Endothelial cell of hepatic sinusoid (primary cell): Measurements from ENCODE around the gene JAKMIP1.
"Not testable (repeated sequence)": the region's sequence is repeated elsewhere in the genome, so short reads cannot be mapped to it uniquely, and the experiment has no call there.

Experiments
- in situ Hi-C: cut with HindIII; loops from 2 replicates; pipeline ENCODE4 v1.10.0; 2017; ENCODE audit warnings: low sequenced_read_pairs

JAKMIP1 gene

DNA sequence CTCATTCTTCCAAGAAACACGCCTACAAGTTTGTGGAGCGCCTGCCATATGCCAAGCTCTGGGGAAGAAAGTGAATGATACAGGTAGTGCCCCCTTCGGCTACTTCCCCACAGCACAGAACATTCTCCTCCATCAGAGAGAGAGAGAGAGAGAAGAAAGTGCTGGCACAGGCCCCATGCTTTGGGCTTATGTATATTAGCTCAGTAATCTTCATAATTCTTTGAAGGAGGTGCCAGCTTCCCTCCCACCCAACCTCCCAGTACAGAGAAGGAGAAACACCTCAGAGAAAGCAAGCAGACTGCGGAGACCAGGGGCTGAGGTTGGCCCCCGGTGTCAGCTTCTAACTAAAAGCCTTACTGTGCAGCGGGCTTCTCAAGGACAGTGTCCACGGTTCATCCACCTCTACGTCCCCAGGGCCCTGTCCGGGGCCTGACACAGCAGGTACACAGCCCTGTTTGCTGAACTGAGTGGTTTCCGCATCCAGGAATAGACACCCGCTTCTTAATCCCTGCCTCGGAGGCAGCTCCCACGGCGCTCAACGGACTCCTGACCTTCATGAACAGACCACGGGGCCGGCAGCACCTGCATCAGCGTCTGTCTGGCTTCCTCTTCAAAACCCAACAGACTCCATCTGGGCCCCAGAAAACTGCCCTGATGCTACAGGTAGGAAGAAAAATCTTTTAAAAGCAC lies 50.2 kb downstream of the JAKMIP1 start:
- in situ Hi-C loops, result no loop called here

DNA sequence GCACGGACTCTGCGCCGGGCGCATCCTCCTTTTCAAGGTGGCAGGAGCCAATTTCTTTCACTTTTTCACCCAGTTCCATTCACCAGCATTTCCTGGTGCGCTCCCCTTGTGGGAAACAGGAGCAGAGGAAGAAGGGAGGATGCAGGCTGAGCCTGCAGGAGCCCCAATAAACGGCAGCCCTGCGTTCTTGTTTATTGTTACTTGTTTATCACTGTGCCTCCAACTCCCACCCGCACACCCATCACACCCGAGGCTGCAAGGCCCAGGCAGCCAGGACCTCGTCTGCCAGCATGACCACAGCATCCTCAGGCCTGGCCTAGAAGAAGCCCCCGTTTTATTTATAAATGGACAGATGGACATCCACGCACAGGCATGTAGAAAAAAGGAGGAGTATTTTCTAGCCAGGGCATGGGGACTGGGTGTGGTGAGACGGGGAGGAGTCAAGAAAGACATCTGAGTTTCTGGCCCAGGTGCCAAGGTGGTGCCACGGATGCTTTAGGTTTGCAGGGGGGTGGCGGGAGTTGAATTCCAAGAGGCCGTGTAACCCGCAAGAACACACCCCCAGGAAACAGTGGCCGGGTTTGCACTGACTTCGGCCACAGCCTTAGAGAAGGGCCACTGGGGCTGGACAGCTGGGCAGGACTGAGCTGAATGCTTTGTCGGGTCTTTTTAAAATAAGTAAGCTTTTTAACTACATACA lies 51.7 kb downstream of the JAKMIP1 start:
- in situ Hi-C loops, result no loop called here

DNA sequence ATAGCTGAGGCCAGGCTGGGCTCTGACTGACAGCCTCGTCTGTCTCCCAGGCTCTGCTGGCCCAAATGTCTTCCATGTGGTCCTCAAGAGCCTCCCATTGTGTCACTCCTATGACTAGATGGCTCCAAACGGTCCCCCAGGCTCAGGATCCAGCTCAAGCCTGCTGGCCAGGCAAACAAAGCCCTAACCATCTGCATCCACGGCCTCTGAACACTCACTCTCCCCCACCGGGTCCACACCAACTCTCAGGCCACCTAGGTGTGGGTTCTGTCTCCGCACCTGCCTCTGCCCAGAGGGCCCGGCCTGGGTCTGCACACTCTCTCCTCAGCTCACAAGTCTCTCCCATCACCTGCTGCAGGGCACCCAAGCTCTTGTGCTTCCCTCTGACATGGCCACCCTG lies 52.9 kb downstream of the JAKMIP1 start:
- in situ Hi-C loops, result no loop called here

DNA sequence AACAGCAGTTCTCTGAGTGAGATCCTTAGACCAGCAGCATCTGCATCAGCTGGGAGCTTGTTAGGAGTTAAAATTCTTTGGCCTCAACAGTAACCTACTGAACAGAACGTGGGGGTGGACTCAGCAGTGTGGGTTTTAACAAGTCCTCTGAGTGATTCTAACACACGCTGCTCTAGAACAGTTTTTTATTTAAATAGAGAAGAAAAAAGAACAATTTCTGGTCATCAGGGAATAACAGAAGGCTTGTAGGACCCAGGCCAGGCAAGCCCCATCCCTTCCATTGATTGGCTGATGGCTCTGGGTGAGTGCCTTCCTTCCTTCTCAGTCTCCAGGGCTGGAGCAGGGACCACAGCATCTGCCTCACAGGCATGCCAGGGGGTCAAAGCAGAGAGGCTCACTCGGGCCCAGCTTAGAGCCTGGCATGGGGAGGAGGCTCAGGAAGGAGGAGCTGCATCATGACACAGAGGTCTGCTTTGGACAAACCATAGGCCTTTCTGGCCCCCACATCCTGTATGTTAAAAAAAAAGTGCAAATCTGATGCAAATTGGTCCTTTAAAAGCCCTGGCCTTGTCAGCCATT lies 56.7 kb downstream of the JAKMIP1 start:
- in situ Hi-C loops, result no loop called here

DNA sequence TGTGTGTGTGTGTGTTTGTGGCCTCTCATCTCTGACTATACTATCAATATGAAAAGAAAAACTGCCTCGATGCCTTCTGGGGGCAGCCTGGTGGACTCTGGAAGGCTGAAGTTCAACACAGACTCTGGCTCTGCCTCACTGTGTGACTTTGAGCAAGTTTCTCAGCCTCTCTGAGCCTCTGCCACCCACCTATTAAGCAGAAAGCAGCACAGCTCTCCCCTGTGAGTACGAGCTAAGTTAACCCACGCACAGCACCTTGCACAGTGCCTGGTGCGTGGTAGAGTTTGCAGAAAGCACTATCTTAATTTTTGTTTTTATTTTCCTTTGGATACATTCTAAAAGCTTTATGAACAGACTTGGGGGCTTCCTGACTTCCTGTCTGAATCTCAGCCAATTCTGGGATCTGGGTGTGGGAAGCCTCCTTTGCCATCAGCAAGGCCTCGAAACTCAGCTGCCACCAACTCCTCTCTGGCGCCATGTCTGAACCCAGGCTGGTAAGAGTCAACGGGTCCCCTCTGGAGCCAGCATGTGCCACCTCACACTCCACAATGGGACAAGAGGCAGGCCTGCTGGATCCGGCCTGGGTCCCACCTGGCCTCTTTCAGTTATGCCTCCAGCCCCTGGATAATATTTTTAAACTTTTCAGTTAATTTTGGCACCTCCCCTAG lies 57.3 kb downstream of the JAKMIP1 start:
- in situ Hi-C loops, result no loop called here

DNA sequence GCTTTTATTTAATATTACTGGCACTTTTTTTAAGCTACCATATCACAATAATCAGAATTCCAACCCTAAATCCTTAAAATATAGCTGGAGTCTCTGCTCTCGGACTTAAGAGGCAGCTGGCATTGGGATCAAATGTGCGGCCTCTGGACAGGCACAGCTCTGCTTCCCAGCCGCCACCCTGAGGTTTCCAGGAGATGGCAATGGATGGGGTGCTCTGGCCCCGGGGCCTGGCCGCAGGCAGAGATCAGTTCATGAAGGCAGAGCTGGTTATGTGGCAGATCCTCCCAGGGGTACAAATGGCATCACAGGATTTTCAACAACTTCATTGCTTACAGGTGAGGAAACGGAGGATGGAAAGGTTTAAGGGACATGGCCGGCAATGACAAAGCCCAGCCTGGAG lies 57.8 kb downstream of the JAKMIP1 start:
- in situ Hi-C loops, result no loop called here

DNA sequence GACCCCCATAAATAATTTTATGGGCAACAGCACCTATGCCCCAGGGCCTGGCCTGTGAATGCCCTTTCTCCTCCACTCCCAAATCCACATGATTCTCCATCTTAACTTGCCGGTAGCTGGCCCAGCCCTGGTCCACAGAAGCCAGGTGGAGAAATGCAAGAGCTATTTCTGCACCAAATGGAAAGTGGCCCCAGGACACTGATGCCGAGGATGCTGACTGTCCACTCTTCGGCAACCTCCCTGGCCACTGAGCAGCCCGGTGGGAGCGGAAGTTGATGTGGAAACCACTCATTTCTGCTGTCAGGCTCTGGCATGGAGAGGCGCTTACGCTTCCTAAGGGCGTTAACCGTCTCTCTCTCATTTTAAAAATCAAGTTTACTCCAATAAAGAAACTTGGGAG lies 58.8 kb downstream of the JAKMIP1 start:
- in situ Hi-C loops, result no loop called here

DNA sequence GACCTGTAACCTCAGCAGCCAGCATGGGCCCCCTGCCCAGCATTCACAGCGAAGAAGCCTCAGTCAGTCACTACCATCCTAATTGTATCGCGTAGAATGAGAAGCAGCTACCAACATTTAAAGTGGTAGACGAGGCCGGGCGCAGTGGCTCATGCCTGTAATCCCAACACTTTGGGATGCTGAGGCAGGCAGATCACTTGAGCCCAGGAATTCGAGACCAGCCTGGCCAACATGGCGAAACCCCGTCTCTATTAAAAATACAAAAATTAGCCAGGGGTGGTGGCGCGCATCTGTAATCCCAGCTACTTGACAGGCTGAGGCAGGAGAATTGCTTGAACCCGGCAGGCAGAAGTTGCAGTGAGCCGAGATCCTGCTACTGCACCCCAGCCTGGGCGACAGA lies 59.3 kb downstream of the JAKMIP1 start:
- in situ Hi-C loops, result not testable (repeated sequence)

DNA sequence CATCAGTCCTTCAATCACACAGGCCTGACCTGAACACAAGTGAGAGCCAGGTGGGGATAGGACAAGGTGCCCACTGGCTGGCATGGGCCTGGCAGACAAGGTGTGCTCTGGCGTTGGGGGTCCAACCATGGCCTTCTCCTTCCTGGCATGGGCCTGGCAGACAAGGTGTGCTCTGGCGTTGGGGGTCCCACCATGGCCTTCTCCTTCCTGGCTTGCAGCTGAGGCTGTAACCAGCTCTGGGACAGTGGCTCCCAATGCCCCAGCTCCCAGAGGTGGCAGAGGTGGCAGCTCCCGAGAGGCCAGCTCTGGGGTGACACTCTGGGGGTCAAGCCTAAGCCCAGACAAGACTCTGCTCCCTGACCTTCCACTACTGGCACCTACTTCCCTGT lies 62.6 kb downstream of the JAKMIP1 start:
- in situ Hi-C loops, result no loop called here

DNA sequence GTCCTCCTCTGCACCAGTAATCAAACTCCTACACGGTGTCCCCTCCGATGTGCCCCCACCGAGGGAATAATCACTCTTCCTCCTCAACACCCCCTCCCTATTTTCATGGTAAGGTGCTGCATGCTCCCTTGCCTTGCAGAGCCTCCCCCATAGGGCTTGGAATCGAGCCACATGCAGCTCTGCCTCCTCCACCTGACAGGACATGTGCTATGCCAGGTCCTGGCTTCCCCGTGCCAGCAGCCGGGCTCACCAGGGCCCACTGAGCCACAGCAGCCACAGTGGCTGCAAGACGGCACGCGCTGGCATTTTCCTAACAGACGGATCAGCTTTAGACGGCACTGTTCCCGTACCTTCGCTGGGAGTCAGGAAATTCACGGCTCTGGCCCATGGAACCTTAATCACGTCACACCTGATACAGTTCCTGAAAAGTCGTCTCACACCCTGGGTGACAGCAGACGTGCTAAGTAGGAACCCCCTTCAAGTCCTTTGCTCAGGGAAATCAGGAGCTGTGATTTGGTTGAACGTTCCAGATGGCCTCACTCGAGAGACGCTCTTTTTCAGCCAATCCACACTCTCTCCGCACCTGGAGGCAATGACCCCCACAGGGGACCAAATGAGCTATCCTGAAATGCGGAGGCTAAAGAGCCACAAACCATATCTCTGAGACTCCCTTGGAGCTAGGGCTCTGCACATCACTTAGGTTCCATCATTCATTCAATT lies 63.2 kb downstream of the JAKMIP1 start:
- in situ Hi-C loops, result no loop called here

DNA sequence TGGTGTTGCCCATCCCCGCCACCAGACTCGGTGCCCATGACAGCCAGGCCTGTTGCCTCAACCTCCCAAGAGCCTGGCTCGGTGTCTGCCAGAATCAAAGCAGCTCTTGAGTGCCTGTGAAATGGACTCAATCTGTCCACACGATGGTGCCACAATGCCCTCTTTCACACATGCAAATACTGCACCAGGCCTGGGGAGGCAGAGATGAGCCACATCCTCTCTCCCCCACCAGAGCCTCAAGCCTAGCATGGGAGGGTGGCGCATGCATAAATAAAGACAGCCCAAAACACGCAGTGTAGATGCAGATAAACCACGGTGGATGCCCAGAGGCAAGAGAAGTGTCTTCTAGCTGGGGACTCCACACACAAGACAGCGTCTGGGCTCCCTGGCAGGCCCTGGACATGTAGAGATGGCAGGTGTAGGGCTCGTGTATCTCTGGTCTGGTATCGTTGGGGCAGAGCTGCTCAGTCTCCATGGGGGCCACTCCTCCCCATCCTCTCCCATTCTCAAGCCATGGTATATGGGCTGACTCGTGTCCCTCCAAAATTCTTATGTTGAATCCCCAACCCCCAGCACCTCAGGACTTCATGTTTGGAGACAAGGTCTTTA lies 65.6 kb downstream of the JAKMIP1 start:
- in situ Hi-C loops, result no loop called here

DNA sequence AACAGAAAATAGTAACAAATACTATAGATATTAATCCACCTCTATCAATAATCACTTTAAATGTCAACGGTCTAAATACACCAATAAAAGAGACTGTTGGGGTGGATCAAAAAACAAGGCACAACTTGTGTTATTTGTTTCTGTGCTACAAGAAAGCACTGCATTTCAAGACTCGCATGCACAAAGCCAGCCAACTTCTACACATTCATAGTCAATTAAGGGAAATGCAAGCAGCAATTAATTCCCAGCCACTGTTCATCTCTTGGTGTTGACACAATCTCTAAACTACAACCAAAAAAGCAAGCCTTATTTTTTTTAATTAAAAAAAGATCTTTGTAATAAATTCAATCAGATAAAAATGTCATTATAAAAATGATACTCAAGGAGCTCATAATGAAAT lies 67.6 kb downstream of the JAKMIP1 start:
- in situ Hi-C loops, result no loop called here

DNA sequence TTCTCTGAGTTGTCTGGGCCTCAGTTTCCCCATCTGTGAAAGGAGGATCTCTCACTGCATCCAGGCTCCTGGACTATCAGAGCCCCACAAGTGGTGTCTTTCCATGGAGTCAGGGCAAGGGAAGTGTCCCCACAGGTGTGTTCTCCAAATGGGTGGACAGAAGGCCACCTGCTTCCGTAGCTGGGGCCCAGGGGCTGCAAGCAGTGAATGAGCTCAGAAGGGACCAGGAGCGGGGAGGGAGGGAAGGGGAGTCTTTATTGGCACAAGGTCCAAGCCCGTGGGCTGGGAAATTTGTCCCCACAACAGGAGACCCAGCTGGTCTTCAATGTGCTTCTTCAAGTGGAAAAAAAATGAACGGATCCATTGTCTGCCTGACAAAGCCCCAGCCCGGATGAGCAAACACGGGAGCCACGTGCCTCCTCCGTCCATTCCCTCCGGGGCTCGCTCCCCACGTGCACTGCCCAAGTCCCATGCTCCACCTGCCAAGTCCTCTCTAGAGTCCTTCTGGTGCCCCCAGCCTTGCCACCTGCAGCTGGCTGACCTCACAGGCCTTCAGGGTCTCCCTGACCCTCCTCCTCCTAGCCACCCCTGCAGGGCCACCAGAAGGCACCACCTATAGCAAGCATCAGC lies 72.0 kb downstream of the JAKMIP1 start:
- in situ Hi-C loops, result no loop called here

DNA sequence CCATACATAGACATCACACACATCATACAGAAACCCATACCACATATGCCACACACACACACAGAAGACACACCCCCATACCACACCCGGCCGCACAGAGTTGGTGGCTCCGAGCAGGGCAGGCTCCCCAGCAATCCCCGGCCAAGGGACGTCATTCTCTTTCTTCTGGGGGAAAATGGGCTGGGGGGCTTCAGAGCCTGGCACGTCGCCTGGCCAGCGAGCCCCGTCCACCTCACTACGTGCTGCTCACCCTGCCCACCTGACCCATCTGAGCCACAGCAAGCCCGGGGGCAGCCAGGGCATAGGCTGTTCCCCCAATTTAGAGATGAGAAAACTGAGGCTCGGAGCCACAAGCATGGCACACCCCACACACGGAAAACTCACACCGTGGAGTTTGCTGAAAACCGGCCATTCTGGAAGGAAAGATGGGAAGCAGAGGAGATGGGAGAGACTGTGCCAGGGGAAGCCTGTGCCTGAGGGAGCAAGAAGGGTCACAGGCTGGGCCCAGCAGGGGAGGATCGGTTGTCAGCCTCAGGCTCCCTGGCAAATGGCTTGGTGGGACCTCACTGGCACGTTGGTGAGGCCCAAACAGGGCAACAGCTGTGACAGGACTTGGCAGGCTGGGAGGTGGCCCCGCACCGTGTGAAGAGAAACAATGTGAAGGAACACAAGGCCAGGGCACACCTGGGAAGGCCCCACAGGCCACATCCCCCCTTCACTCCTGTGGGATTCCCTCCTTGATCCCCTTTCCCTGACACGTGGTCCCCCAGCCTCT lies 73.2 kb downstream of the JAKMIP1 start:
- in situ Hi-C loops, result no loop called here

DNA sequence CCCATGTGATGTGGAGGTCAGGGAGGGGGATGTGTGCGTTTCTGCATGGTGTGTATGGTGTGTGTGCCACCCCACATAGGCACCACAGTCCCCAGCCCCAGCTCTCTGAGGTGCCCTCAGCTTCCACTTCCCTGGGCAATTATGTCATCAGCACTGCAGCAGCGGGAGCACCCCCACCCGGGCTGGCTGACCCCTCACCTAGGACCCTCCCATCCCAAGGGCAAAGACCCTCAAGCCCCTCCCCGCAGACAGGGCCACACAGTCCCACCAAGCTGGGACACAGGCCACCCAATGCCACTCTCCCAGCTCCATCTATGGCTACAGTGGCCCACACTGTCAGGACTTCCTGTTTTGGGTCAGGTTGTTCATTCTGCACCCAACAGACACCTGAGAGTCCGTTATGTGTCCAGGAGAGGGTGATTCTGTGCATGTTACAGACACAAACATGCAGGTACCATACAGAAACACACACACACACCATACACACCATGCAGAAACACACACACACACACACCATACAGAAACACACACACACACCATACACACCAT lies 75.2 kb downstream of the JAKMIP1 start:
- in situ Hi-C loops, result no loop called here

DNA sequence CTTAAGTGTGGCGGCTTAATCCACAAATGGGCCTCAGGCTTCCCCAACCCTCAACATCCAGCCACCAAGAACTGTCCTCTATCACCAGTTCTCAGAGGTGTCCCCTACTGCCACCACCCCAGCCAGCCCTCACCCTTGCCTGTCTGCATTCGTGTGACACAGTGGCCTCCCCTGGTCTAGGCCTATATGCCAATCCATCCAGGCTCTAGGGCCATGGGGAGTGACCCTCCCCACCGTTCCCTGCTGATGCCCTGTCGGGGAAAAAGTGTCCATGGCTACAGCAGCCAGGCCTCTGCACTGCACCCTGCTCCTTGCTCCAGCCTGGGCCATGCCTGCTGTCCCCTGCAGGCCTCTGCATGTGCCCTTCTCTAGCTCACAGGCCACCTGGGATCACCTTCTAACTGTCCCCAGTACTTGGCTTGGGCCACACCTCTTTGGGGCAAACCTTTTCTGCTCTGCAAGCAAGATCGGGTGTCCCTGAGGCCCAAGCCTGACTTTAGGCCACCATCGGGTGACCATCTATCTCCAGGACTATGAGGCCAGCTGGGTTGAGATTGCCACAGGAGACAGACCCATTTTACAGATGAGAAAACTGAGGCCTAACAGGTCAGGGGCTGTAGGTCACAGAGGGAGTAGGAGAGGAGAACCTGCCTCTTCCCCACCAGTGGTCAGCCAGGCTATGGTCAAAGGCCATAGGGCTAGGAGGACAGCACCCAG lies 75.8 kb downstream of the JAKMIP1 start:
- in situ Hi-C loops, result no loop called here

DNA sequence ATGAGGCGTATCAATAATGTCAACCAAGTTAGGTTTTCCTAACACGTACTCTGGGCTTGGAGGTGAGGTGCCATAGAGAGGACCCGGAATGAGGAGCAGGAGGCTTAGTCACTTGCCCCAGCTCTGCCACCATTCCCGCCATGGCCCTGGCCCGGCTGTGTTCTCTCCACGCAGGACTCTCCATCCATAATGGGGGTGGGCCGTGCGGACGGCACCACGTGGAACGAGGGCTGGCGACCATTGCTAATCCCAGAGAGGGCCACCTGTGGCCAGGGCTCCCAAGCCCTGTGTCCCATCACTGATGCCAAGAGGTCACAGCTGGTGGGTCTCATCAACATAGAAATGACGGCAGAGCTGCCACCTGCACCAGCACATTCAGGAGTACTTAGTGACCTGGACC lies 76.4 kb downstream of the JAKMIP1 start:
- in situ Hi-C loops, result no loop called here

DNA sequence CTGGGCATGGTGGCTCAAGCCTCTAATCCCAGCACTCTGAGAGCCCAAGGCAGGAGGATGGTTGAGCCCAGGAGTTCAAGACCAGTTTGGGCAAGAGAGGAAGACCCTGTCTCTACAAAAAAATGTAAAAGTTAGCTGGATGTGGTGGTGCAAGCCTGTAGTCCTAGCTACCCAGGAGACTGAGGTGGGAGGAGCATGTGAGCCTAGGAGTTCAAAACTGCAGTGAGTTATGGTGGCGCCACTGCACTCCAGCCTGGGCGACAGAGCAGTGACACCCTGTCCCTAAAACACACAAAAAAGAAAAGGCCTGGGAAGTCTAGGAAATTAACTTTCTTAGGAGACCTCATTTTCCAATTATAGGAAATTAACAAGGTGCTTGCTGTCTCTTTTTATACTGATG lies 76.8 kb downstream of the JAKMIP1 start:
- in situ Hi-C loops, result no loop called here

DNA sequence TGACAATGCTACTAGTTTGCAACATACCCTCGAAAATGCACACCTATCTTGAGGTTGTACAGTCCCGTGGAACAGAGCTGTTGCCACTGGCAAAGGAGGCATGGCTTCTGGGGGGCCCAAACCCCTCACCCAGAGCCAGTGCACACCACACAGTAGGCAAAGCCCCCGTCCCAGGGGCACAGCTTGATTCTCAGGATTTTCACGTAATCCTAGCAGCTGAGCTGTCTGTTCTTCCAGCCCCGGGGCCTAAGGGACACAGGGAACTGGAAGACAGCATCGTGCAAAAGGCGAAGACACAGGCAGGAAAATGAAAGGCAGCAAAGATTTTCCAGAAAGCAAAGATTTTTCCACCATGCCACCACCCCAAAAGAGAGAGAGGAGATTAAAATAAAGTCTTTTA lies 77.2 kb downstream of the JAKMIP1 start:
- in situ Hi-C loops, result no loop called here
